Measurements from ENCODE around the gene MAST2.

The MAST2 gene

GRCh38 chr1:46065405-46065804, 262.0 kb downstream of the MAST2 start:
- no peak for DNase-seq (ENCODE audit: low read depth)

GRCh38 chr1:46067652-46068051, 264.2 kb downstream of the MAST2 start:
- DNase-seq (ENCODE audit: low read depth): no peak

GRCh38 chr1:46068525-46068924, 265.1 kb downstream of the MAST2 start:
- DNase-seq (ENCODE audit: low read depth): no peak

GRCh38 chr1:46070164-46070814, 266.9 kb downstream of the MAST2 start:
- no peak for DNase-seq (ENCODE audit: low read depth)

- DNase-seq (ENCODE audit: low read depth): no peak
Measured at GRCh38 chr1:46072975-46073374, 269.6 kb downstream of the MAST2 start.

GRCh38 chr1:46076343-46076742, 272.9 kb downstream of the MAST2 start:
- DNase-seq (ENCODE audit: low read depth): no peak

- DNase-seq (ENCODE audit: low read depth): no peak
Measured at GRCh38 chr1:46077644-46078043, 274.2 kb downstream of the MAST2 start.

GRCh38 chr1:46080257-46080656, 276.8 kb downstream of the MAST2 start:
- DNase-seq (ENCODE audit: low read depth): no peak

GRCh38 chr1:46081206-46081605, 277.8 kb downstream of the MAST2 start:
- DNase-seq (ENCODE audit: low read depth): no peak

GRCh38 chr1:46081619-46082018, 278.2 kb downstream of the MAST2 start:
- DNase-seq (ENCODE audit: low read depth): no peak

GRCh38 chr1:46083579-46083978, 280.2 kb downstream of the MAST2 start:
- no peak for DNase-seq (ENCODE audit: low read depth)

- no peak for DNase-seq (ENCODE audit: low read depth)
Measured at GRCh38 chr1:46084553-46085451, 281.4 kb downstream of the MAST2 start.
